ENCODE measurements around the gene GATD1.

- TF ChIP-seq ELF4 (IDR thresholded peaks at IDR 0.05): no peak
- no peak for TF ChIP-seq SP1 (IDR thresholded peaks at IDR 0.05)
- no peak for TF ChIP-seq FOXK2 (IDR thresholded peaks at IDR 0.05)
- TF ChIP-seq BHLHE40 (IDR thresholded peaks at IDR 0.05; ENCODE audit: borderline replicate concordance): no peak
- TF ChIP-seq ZNF384 (IDR thresholded peaks at IDR 0.05): no peak
- no peak for TF ChIP-seq FOXM1 (IDR thresholded peaks at IDR 0.05; ENCODE audit: borderline replicate concordance)
- TF ChIP-seq SUZ12 (IDR thresholded peaks at IDR 0.05): no peak
- no peak for TF ChIP-seq HDGF (IDR thresholded peaks at IDR 0.05; ENCODE audit: borderline replicate concordance)
- no peak for TF ChIP-seq PKNOX1 (IDR thresholded peaks at IDR 0.05)
- TF ChIP-seq L3MBTL2 (conservative IDR thresholded peaks at IDR 0.05): no peak
Measured at GRCh38 chr11:825366-826226, 48.3 kb upstream of the GATD1 start.
